Measurements from ENCODE around the gene SIMC1. TPM values are rescaled to one million over a fixed set of nuclear protein-coding genes. Genes with fewer than 3 reads are reported as not detected.

The SIMC1 gene
- total RNA-seq, 1 donor from 2014 or later: 10.9 TPM

- H3K4me3 Mint-ChIP-seq: peak overlapping the region; percentile 84
Measured at GRCh38 chr5:176364765-176365350, 126.6 kb downstream of the SIMC1 start.

GRCh38 chr5:176365351-176366231 is 127.4 kb downstream of the SIMC1 start, which contains the start of gene ARL10:
ARL10 (plus strand) TSS chr5:176365487; CDS start chr5:176365564, 77 bp downstream.
- H3K4me1 Mint-ChIP-seq: peaks cover 6% of the 10 kb centered on the region
- peaks cover 22% of the 10 kb centered on the region for H3K36me3 Mint-ChIP-seq
- DNase-seq (ENCODE audit: low spot score): peak; percentile 86
- Histone ChIP-seq H3K9ac (peak within 1 kb of the TSS; percentile 19), H4K20me1 (ENCODE audit: low read depth) (peaks cover 14% of the 10 kb centered on the region), H2AFZ (replicated peaks) (peak within 1 kb of the TSS; percentile 92), H3K4me2 (peak within 1 kb of the TSS; percentile 78), H3K4me1 (no peaks in the 10 kb centered on the region), H3K36me3 (no peaks in the 10 kb centered on the region), H3K79me2 (ENCODE audit: low read depth) (peaks cover 10% of the 10 kb centered on the region), H3K27ac (no peak within 1 kb of the TSS), H3K4me3 (peak within 1 kb of the TSS; percentile 76), H3K27me3 (peaks cover 60% of the 10 kb centered on the region), H3K9me3 (ENCODE audit: low read depth) (no peaks in the 10 kb centered on the region), H3F3A (ENCODE audit: low read depth) (no peaks in the 10 kb centered on the region)
- no peak within 1 kb of the TSS for H3K27ac Mint-ChIP-seq
- TF ChIP-seq EZH2phosphoT487 (IDR thresholded peaks at IDR 0.05) (no peak), EZH2 (IDR thresholded peaks at IDR 0.05) (peak; percentile 44)
- TF ChIP-seq, protein P1, sequence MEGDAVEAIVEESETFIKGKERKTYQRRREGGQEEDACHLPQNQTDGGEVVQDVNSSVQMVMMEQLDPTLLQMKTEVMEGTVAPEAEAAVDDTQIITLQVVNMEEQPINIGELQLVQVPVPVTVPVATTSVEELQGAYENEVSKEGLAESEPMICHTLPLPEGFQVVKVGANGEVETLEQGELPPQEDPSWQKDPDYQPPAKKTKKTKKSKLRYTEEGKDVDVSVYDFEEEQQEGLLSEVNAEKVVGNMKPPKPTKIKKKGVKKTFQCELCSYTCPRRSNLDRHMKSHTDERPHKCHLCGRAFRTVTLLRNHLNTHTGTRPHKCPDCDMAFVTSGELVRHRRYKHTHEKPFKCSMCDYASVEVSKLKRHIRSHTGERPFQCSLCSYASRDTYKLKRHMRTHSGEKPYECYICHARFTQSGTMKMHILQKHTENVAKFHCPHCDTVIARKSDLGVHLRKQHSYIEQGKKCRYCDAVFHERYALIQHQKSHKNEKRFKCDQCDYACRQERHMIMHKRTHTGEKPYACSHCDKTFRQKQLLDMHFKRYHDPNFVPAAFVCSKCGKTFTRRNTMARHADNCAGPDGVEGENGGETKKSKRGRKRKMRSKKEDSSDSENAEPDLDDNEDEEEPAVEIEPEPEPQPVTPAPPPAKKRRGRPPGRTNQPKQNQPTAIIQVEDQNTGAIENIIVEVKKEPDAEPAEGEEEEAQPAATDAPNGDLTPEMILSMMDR (IDR thresholded peaks at IDR 0.05): no peak
- peaks cover 12% of the 10 kb centered on the region for H3K27me3 Mint-ChIP-seq (ENCODE audit: insufficient read depth, low read depth)
- no peaks in the 10 kb centered on the region for H3K9me3 Mint-ChIP-seq
- H3K4me3 Mint-ChIP-seq: peak within 1 kb of the TSS; percentile 89

More at GRCh38 chr5:176364765-176365350, 126.6 kb downstream of the SIMC1 start:
- H3K27ac ChIP-seq: no peak overlapping the region
- H3K4me2 ChIP-seq: peak overlapping the region; percentile 78
- no peaks in the 10 kb centered on the region for H3K36me3 ChIP-seq
- no peak overlapping the region for H2AFZ ChIP-seq (replicated peaks)
- TF ChIP-seq, protein P1 (IDR thresholded peaks at IDR 0.05): no peak
- TF ChIP-seq EZH2 (IDR thresholded peaks at IDR 0.05) (peak; percentile 20), EZH2phosphoT487 (IDR thresholded peaks at IDR 0.05) (no peak)
- Mint-ChIP-seq H3K9me3 (no peaks in the 10 kb centered on the region), H3K36me3 (peaks cover 18% of the 10 kb centered on the region), H3K27ac (no peak overlapping the region), H3K27me3 (ENCODE audit: insufficient read depth, low read depth) (peaks cover 12% of the 10 kb centered on the region), H3K4me1 (peaks cover 7% of the 10 kb centered on the region)
- H3F3A ChIP-seq (ENCODE audit: low read depth): no peaks in the 10 kb centered on the region
- H3K9ac ChIP-seq: no peak overlapping the region
- H3K27me3 ChIP-seq: peaks cover 60% of the 10 kb centered on the region
- H3K9me3 ChIP-seq (ENCODE audit: low read depth): no peaks in the 10 kb centered on the region
- DNase-seq (ENCODE audit: low spot score): no peak
- peak overlapping the region; percentile 76 for H3K4me3 ChIP-seq
- peaks cover 17% of the 10 kb centered on the region for H3K79me2 ChIP-seq (ENCODE audit: low read depth)
- H4K20me1 ChIP-seq (ENCODE audit: low read depth): peaks cover 21% of the 10 kb centered on the region
- H3K4me1 ChIP-seq: no peaks in the 10 kb centered on the region

DNA sequence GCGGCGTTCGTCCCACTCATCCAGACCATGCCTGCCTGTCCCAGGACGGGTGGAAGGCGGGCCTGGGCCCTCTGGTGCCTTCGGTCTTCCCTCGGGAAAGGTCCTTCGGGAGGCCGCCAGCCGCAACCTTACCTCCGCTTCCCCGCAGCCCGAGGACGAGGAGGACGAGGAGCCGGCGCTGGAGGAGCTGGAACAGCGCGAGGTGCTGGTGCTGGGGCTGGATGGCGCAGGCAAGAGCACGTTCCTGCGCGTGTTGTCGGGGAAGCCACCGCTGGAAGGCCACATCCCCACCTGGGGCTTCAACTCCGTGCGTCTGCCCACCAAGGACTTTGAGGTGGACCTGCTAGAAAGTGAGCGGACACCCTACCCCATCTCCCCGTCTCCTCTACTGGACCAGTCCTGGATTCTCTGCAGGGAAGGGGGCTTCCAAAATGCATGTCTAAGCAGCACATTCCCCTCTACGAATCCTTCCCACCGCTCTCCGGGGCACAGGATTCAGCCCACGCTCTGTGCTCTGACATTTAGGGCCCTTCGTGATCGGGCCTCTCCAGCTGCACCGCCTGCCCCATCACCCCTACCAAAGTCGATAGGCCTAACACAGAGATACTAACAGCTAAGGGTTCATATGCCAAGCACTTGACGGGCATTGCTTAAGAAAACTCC is 128.1 kb downstream of the SIMC1 start:
- peaks cover 2% of the 10 kb centered on the region for H3K79me2 ChIP-seq (ENCODE audit: low read depth)
- no peak for DNase-seq (ENCODE audit: low spot score)
- Mint-ChIP-seq H3K9me3 (no peaks in the 10 kb centered on the region), H3K27ac (no peak overlapping the region), H3K27me3 (ENCODE audit: insufficient read depth, low read depth) (peaks cover 12% of the 10 kb centered on the region), H3K36me3 (peaks cover 25% of the 10 kb centered on the region), H3K4me1 (peaks cover 6% of the 10 kb centered on the region), H3K4me3 (peak overlapping the region; percentile 89)
- no peak overlapping the region for H3K27ac ChIP-seq
- no peaks in the 10 kb centered on the region for H3F3A ChIP-seq (ENCODE audit: low read depth)
- TF ChIP-seq, protein P1 (IDR thresholded peaks at IDR 0.05): no peak
- no peak for TF ChIP-seq EZH2phosphoT487 (IDR thresholded peaks at IDR 0.05)
- TF ChIP-seq EZH2 (IDR thresholded peaks at IDR 0.05): peak; percentile 17
- H3K36me3 ChIP-seq: no peaks in the 10 kb centered on the region
- peak overlapping the region; percentile 19 for H3K9ac ChIP-seq
- H3K4me1 ChIP-seq: no peaks in the 10 kb centered on the region
- H2AFZ ChIP-seq (replicated peaks): peak overlapping the region; percentile 92
- peak overlapping the region; percentile 76 for H3K4me3 ChIP-seq
- H3K9me3 ChIP-seq (ENCODE audit: low read depth): no peaks in the 10 kb centered on the region
- H3K4me2 ChIP-seq: peak overlapping the region; percentile 78
- H3K27me3 ChIP-seq: peaks cover 60% of the 10 kb centered on the region
- H4K20me1 ChIP-seq (ENCODE audit: low read depth): peaks cover 7% of the 10 kb centered on the region
